GM18868 (cell line): Measurements from ENCODE around the gene TNFAIP2.
"Not testable (repeated sequence)": the region's sequence is repeated elsewhere in the genome, so short reads cannot be mapped to it uniquely, and the experiment has no call there.

ENCODE experiments used
- ATAC-seq: cut with Tn5 transposase; IDR thresholded peaks from one replicate; pipeline ENCODE4 v1.9.1; 2021; ENCODE audit warnings: mild to moderate bottlenecking, moderate library complexity; ENCODE audit not compliant: unreplicated experiment

The TNFAIP2 gene

DNA sequence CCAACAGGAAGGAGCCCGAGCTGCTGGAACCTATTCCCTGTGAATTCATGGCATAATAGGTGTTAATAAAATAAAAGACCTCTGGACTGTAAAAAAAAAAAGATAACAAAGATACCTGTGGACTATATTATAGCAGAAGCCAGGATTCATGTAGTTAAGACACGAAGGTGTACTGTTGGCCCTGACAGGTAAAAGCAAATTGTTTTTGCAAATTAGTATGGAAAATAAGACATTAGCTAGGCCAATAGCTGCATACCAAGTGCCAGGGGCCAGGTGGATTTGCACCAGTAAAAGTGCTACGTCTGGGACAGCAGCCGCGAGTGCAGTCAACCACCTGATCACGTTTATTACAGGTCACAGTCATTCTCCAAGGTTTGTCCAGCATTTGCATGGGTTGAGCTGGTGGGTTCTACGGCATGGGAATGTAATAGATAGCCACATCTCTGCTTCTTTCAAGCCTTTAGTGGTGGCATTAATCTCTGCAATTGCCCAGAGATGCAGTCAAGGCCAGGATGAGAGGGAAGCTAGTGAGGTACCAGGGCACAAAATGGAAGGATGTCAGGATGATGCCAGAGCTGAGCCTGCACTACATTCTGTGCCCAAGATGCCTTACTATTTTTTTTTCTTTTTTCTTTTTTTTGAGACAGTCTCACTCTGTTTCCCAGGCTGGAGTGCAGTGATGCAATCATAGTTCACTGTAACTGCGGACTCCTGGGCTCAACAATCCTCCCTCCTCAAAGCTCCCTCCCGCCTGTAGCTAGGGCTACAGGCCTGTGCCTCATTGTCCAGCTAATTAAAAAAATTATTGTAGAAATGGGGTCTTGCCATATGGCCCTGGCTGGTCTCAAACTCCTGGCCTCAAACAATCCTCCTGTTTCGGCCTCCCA is 26.3 kb downstream of the TNFAIP2 start:
- ATAC-seq = no peak

DNA sequence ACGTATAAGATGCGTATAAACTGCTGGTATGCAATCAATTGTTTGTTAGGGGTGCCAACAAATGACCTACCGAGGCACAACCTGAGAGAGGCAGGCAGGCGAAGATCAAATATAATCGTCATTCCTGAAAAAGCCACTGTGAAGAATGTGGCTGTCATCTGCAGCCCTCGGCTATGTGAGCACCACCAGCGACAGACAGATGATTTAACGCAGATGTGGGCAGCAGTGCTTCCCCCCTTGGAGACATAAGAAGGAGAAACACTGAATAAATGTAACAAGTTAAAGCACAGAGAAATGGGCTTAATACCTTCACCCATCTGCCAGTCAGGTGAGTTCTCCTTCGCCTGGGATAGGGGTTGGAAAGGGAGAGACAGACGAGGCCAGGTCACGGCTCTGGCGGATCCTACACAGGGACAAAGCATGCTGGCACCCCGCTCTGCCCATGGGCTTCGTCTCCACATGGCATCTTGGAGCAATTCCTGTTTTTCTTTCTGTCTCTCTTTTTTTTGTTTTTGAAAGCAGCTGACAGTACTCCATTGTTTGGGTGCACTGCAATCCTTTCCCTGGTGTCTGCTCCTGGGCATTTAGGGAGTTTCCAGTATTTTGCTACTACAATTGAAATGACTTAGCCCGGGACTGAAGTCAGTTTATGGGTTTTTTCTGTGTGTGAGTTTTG is 28.1 kb downstream of the TNFAIP2 start:
- ATAC-seq = no peak

DNA sequence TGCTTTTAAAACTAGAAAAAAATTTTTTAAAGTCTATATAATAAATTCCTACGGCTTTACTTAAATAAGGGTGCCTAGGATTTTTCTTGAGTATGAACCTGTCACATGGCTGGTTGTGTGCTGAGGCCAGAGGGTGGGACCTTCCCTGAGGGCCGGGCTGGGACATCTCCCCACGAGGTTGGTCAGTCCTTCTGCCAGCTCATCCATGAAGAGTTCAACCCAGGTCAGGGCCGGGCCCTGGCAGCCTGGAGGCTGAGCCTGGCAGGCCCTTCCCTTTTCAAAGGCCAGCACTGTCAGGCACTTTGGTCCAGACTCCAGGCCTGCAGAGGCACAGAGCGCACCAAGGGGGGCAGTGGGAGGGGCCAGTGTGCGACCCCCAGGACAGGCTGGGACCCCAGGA is 31.7 kb downstream of the TNFAIP2 start:
- ATAC-seq = no peak

DNA sequence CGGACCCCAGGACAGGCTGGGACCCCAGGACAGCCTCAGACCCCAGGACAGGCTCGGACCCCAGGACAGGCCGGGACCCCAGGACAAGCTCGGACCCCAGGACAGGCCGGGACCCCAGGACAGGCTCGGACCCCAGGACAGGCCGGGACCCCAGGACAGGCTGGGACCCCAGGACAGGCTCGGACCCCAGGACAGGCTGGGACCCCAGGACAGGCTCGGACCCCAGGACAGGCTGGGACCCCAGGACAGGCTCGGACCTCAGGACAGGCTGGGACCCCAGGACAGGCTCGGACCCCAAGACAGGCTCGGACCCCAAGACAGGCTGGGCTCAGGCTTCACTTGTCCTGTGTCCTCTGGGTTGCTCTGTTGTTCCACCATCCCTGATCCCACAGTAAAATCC is 32.2 kb downstream of the TNFAIP2 start:
- ATAC-seq = not testable (repeated sequence)

DNA sequence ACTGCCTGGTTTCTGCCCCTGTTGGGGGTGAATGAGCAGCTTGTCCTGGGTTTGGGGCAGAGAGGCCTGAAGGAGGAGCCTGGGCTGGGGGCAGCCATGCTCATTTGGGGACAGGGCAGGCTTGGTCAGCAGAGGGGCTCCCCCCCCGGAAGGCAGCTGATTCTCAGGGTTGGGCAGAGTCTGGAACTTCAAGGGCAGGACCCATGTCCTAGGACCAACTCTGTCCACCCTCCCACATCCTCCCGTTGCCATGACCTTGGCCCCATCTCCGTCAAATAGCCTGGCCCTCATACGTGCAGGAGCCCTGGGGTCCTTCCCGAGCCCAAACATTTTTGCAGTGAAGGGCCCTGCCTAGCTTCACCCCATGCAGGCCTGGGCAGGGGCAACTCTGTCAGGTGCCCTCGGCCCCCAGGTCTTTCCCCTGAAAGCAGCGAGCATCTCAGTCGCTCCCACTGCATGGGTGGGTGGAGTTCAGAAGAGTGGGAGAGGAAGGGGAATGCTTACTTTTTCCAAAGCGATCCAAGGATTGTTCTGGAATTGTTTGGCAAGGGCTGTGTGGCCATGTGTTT is 32.6 kb downstream of the TNFAIP2 start:
- no peak for ATAC-seq

DNA sequence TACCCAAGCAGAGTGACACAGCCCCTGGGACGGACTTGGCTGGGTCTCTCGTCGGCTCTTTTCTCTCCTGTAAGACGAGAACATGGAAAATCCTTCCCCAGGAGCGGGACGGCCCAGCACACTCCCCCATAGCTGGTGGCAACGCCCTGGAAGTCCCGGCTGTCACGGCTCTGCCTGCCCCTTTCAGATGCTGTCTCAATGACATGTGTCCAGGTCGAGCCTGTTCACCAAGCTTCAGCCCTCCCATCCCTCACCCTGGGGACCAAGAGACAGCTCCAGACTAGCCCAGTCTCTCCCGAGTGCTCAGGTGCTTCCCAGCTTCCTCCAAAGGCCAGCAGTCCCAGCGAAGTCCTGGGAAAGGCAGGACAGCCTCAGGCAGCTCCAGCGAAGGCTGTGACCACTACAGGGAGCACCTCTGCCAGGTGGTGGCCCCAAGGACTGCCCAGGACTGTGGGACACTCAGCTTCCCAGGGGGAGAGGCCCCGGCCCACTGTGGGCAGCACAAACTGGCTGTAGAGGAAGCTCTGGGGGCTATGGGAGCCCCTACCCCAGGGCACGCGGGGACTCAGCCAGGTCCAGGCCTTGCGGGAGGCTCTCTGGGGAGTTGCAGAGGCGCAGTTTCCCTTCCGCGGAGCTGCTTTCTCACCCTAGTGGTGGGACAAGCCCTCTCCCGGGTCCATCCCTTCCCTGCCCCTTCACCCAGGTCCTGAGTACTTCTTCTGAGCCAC is 33.6 kb downstream of the TNFAIP2 start:
- no peak for ATAC-seq

DNA sequence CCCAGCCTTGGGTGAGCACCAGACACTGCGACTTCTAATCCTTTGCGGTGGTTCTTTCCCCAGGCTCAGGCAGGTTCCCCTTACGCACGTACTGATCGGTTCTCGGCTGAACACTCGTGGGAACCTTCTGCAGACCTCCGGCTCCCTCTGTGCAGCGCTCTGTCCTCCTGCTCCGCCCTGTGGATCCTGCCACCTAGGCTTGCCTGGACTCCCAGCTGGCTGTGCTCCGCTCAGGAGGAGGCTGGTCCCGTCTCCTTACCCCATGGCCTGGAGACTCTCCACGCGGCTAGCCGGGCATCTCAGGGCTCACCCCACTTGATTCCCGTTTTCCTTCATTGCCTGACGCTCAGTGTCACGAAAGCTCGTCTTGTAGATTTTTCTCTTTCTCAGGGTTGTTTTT is 34.7 kb downstream of the TNFAIP2 start:
- ATAC-seq = no peak

DNA sequence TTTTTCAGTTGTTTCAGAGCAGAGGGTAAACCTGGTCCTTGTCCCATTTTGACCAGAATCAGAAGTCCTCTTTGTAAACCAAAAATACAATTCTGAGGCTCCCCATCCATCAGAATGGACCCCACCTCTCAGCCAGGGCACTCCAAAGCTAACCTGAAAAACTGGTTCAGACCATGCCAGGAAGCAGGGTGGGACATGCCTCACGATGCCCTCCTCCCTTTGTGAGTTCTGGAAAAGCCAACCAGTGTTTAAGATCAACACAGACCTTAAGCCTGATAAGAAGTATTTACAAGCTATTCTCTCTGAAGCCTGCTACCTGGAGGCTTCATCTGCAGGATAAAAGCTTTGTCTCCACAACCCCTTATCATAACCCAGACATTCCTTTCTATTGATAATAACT is 35.4 kb downstream of the TNFAIP2 start:
- no peak for ATAC-seq

DNA sequence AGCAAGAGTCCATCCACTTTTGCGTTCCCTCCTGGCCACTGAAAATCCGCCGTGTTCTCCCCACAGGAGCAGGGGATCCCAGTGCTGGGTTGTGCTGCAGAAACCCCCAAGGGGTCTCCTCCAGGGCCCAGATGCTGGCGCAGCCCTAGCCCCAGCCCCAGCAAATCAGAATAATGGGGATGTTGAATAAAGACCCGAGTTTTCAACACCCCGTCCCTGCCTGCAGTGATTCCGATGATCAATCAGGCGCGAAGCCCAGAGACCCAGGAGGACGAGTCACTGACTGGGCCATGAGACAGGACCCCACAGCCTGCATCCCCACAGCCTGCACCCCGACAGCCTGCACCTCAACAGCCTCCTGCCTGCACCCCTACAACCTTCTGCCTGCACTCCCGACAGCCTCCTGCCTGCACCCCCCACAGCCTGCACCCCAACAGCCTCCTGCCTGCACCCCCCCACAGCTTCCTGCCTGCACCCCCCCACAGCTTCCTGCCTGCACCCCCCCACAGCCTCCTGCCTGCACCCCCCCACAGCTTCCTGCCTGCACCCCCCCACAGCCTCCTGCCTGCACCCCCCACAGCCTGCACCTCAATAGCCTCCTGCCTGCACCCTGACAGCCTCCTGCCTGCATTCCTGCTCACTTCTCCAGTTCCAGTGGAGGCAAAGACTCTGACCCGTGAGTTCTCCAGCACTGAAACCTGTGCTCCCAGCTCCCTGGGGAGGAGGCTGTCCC is 37.2 kb downstream of the TNFAIP2 start:
- ATAC-seq = no peak

DNA sequence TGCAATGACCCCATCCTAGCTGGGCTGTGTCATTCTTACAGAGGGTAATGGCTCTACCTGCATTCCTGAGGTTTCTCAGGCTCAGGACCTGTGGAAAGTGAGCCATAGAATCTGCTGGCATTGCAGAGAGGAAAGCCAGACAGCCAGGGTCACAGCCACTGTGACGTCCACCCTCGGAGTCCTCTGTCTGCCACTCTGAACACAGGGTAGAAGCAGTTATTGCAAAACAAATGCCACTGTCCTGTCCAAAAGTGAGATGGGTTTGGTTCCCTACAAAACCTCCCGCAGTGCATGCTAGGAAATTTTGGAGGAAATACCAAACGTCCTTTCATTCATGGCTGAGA is 37.8 kb downstream of the TNFAIP2 start:
- ATAC-seq = no peak

DNA sequence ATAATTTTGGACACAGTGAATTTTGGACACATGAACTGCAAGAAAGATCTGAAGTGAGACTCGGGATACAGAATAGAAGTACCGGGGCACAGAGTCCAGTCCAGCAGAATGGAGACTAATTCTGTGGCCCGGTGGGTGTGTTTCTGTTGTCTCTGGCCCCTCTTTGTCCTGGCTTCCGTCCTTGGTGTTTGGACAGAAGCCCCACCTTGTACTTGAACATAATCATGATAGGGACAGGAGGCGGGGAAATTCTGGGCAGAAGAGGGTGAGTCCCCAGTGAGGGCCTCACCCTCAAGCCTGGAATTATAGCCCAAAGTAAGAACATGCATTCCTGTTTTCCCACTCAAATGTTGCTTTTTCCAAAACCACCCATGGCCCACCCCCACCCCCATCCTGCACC is 39.9 kb downstream of the TNFAIP2 start:
- ATAC-seq = no peak

DNA sequence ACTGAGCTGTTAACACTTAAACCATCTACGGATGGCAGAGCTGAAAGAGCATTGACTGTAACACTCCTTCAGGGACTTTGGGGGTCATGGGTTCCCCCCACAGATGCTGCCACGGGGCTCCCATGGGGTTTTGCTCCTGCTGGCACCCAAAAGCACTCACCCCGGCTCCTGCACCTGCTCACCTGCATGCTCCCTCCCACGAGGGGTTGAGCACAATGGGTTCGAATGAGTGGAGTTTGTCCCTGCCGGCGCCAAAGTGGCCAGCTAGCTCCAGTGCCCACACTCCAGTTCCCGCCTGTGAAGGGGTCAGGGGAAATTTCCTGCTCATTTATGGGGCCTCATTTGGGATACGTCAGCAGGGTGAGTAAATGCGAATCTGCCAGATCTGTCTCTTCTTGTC is 40.7 kb downstream of the TNFAIP2 start:
- no peak for ATAC-seq

DNA sequence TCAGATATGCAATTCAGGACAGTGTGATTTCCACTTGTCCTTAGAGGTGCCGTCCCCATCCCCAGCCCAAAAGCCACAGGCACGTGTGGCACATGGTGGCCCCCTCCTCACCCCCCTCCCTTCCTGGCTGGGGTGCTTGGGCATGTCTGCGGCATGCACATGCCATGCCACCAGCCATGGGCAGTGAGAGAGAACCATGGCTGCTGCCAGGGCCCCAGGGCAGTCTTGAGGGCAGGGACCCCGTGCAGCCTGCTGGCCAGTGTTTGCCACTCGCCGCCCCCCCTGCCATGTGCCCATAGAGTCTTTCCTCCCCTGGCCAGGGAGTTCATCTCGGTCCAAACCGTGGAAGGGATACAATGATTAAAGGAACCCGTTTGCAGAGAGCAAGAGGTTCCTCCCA is 41.5 kb downstream of the TNFAIP2 start:
- ATAC-seq = no peak

DNA sequence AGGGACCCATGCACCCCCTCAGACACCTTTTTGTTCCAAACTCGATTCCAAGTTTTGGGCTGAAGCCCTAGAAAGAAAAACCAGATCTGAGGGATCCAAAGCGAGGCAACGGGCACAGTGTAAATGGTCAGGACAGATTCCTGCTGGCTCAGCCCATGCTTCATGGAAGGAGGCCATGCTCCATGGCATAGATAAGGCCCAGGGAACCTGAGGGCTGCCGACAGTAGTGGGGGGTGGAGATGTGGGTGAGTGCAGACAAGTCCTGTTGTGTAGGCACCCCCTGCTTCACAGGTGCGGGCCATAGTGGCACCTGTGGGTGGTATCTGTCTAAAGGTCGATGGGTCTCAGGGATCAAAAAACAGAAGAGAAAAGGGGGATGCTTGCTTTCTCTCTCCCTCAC is 42.1 kb downstream of the TNFAIP2 start:
- ATAC-seq = no peak

DNA sequence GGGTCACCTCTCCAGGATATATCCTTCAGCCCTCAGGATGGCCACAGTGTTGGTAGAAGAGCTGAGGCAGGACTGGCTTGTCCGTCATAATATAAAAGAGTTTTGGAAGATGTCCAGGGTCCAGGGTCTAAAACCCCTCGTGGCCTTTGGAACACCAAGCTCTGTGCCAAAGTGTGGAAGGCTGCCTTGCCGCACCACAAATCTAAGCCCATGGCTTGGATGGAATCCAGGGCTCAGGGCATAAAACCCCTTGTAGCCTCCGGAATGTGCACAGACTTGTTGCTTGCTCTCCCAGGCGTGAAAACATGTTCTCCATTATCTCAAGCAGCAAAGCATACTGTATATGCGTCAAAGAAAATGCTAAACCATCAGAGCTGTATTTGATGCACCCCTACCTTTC is 46.7 kb downstream of the TNFAIP2 start:
- ATAC-seq = no peak

DNA sequence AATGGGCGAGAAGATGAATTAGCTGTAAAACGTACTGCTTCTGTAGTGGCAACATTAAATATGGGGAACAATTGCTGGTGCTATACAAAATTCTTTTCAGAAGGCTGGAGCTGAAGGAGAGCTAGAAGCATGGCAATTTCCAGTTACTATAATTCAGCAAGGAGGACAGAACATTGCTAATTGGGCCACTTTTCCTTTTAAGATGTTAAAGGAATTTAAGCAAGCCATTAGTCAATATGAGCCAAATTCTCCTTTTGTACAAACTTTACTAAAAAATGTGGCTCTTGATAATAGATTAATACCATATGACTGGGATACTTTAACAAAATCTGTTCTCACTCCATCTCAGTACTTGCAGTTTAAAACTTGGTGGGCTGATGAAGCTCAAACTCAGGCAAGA is 47.9 kb downstream of the TNFAIP2 start:
- not testable (repeated sequence) for ATAC-seq

DNA sequence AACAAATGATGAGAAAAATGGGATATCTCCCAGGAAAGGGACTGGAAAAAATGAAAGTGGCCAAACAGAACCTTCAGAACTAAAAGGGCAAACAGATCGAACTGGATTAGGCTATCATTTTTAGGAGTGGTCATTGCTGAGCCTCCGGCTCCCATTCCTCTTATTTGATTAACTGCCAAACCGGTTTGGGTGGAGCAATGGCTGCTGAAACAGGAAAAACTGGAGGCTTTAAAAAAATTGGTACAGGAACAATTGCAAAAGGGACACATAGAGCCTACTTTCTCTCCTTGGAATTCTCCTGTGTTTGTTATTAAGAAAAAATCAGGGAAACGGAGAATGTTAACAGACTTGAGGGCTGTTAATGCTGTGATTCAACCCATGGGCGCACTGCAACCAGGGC is 49.7 kb downstream of the TNFAIP2 start:
- no peak for ATAC-seq

DNA sequence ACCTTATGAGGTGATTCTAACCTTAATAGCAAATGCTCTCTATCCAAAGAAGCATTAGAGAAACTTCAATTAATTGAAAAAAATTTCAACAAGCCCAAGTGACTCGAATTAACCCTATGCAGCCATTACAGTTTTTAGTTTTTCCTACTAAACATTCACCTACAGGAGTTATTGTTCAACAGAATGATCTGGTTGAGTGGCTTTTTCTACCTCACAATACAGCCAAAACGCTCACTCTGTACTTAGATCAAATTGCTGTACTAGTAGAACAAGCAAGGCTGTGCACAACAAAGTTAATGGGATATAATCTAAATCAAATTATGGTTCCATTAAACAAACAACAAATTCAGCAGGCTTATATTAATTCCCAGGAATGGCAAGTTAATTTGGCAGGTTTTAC is 50.6 kb downstream of the TNFAIP2 start:
- ATAC-seq = not testable (repeated sequence)

DNA sequence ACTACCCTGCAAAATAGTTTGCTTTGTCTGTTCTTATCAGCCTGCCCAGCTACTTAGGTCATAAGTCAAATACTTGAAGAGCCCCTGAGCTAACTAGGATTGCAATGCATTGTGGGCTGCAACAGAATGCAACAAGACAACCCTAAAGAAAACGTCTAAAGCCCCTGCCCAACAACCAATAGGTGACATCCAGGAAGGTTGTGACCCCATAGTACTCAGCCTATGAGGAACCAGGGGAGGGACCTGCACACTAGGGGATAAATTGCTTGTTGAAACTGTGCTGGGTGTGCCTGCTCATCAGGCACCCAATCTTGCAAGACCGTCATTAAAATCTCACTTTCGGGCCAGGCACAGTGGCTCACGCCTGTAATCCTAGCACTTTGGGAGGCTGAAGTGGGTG is 52.9 kb downstream of the TNFAIP2 start:
- ATAC-seq = not testable (repeated sequence)

DNA sequence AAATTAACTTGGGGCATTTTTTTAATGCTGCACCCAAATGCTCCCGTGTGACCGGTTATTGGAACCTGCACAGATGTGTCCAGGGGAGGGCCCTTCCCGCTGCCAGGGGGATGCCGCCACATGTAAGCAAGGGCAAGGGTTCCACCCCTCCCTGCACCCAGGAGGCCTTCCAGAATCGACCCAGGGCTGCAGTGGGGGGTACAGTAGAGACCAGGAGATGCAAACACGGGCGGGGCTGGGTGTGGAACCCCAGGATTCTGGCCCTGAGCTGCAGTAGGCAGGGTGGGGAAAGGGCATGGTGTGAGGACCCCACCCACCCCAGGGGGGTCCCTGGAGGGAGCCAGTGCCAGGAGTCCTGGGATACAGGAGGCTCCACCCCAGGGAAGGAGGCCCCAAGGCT is 54.1 kb downstream of the TNFAIP2 start:
- no peak for ATAC-seq

DNA sequence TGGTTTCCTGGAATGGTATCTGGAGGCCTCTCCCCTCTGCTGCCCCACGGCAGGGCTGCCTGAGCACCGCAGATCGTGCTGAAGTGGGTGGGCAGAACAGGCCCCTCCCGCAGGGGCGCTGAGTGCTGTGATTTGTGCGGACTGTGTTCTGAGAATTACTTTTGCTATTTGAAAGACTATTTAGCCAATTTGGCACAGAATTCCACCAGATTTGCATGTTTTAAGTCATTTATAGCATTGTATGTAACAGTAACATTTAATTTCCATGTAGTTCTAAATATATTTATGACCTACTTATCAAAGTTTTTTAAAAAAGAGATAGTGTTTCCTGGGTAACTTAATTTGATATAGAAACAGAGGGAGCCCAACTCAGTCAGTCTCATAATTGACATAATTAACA is 55.3 kb downstream of the TNFAIP2 start:
- no peak for ATAC-seq
